Spleen (tissue), 11 donors: ENCODE results near the gene NUDT16L1. TPM values are rescaled to one million over a fixed set of nuclear protein-coding genes. Genes with fewer than 3 reads are reported as not detected.

Source experiments
- DNase-seq: peaks from one replicate; pipeline ENCODE4 v3.0.0-alpha.2; 2020
- H3K27ac ChIP-seq, 8 donors: fragments of 200-600 bp; sonication (generic) in 7 of 8; 1 replicate in 4 of 8; 2 replicates in 4 of 8; pipeline versions ENCODE4 v1.5.0 to v1.8.0; 2016 to 2021; ENCODE audit warnings: inconsistent platforms in 4 of 8, mild to moderate bottlenecking in 4 of 8, moderate library complexity in 1 of 8
- H3K27me3 ChIP-seq, 7 donors: fragments of 200-600 bp; sonication (generic) in 6 of 7; replicated peaks in 1 of 7; 1 replicate in 4 of 7; 2 replicates in 3 of 7; pipeline versions ENCODE4 v1.5.0 to v1.8.0; 2016 to 2021; ENCODE audit warnings: inconsistent platforms in 3 of 7, mild to moderate bottlenecking in 1 of 7
- H3K36me3 ChIP-seq, 6 donors: fragments of 200-600 bp; sonication (generic) in 5 of 6; 1 replicate in 4 of 6; 2 replicates in 2 of 6; pipeline versions ENCODE4 v1.5.0 to v1.8.0; 2016 to 2021; ENCODE audit warnings: inconsistent platforms in 2 of 6
- H3K4me1 ChIP-seq, 6 donors: fragments of 200-600 bp; sonication (generic) in 5 of 6; 1 replicate in 3 of 6; 2 replicates in 3 of 6; pipeline versions ENCODE4 v1.5.0 to v1.8.0; 2016 to 2021; ENCODE audit warnings: inconsistent platforms in 3 of 6
- H3K4me3 ChIP-seq, 8 donors: fragments of 200-600 bp; sonication (generic) in 7 of 8; 1 replicate in 4 of 8; 2 replicates in 4 of 8; pipeline versions ENCODE4 v1.5.0 to v1.8.0; 2016 to 2021; ENCODE audit warnings: inconsistent platforms in 4 of 8, mild to moderate bottlenecking in 4 of 8, moderate library complexity in 2 of 8
- H3K9me3 ChIP-seq, 8 donors: fragments of 200-600 bp; sonication (generic) in 7 of 8; 1 replicate in 4 of 8; 2 replicates in 4 of 8; pipeline versions ENCODE4 v1.5.0 to v1.8.0; 2016 to 2021; ENCODE audit warnings: inconsistent platforms in 4 of 8
- CTCF ChIP-seq, 11 experiments: fragments of 200-600 bp in 7 of 11; fragments of 450-650 bp in 4 of 11; sonication (generic) in 4 of 11; IDR thresholded peaks in 8 of 11; conservative IDR thresholded peaks in 3 of 11; 1 replicate in 7 of 11; 2 replicates in 4 of 11; pipeline versions ENCODE4 v1.4.0 to v1.8.0; 2016 to 2021; ENCODE audit warnings: antibody characterized with exemption in 11 of 11, inconsistent platforms in 4 of 11, mild to moderate bottlenecking in 1 of 11
- POLR2A ChIP-seq, 3 donors: fragments of 450-650 bp; IDR thresholded peaks; one replicate each; pipeline ENCODE4 v1.5.1; 2017; ENCODE audit warnings: antibody characterized with exemption in 3 of 3, mild to moderate bottlenecking in 1 of 3
- POLR2AphosphoS5 ChIP-seq, 3 donors: sonication (generic); formaldehyde crosslinking; IDR thresholded peaks; one replicate each; pipeline ENCODE4 v1.5.1; 2017; ENCODE audit warnings: antibody characterized with exemption in 3 of 3
- WGBS, 5 donors: extraction: QIAGEN DNeasy Blood & Tissue Kit in 3 of 5; methylation state at CpG; one replicate each; pipeline versions ENCODE4 v1.1.5 to v1.1.7; 2013 to 2018; 5-methylcytosine and 5-hydroxymethylcytosine counted together
- intact Hi-C: fragments of 100-400 bp; cut with DNase I; formaldehyde crosslinking; loops from one replicate; pipeline ENCODE4 v1.15.0; 2023; ENCODE audit warnings: low total_unique reads
- polyA plus RNA-seq, 3 donors: library from polyadenylated mRNA; stranded (reverse); fragments of 200-250 nt; gene quantifications; one replicate each; pipeline ENCODE4 v1.2.1, GENCODE V29; 2013
- total RNA-seq, 7 donors: library from RNA; depleted of rRNA in 3 of 7; stranded (reverse); fragments of >200 nt in 3 of 7; fragmentation: NEBNext Ultra II Directional in 4 of 7; extraction: Animal tissue kit (Norgen Biotek cat#: 25700) in 4 of 7; gene quantifications; one replicate each; pipeline versions ENCODE4 v1.1.0 to v1.2.1, GENCODE V29; 2016 to 2021
- donor health status: healthy with polysubstance abuse.
- donor health status: DM: no; HTN: no; CAD: no; lungs with moderate emphysema.
- donor health status: DM: no; HTN: no; CAD: no.
- donor health status: Bipolar disorder and iron deficiency.
- donor health status: healthy.
- donor health status: DM: no; HTN: no; CAD: no.
- donor health status: DM: yes; HTN: yes; CAD: no.

NUDT16L1 gene
- total and polyA plus RNA-seq, 10 donors, result 26.2 to 47.2 (median 29.4) TPM

- Histone ChIP-seq H3K27ac (peak overlapping the region; percentile 51 to 92 (median 88)), H3K27me3 (no peaks in the 10 kb centered on the region), H3K9me3 (no peaks in the 10 kb centered on the region), H3K4me3 (peak overlapping the region in 6 of 8 donors; percentile 16 to 59 (median 28)), H3K36me3 (peaks cover 0 to 97% (median 31%) of the 10 kb centered on the region in 6 donors), H3K4me1 (peaks cover 17 to 96% (median 71%) of the 10 kb centered on the region in 6 donors)
- TF ChIP-seq POLR2AphosphoS5 (IDR thresholded peaks at IDR 0.05) (no peak), CTCF (IDR thresholded peaks at IDR 0.05 in 8 of 11, conservative IDR thresholded peaks at IDR 0.05 in 3 of 11) (no peak)
- WGBS, 5 donors, result 62 to 74% (median 70%) methylated on average over 14 to 20 of the region's 20 CpGs
- intact Hi-C loops, result loop anchor here (5.0 kb wide), 1 partner anchor 52 kb away; no protein-coding TSS in a partner anchor
- DNase-seq, result peak; percentile 79
These were observed 14.1 kb upstream of the NUDT16L1 start for GRCh38 chr16:4679156-4679849.

GRCh38 chr16:4679850-4680636 lies 13.3 kb upstream of the NUDT16L1 start:
- TF ChIP-seq POLR2AphosphoS5 (IDR thresholded peaks at IDR 0.05) (peak; percentile 78 to 89 (median 80)), POLR2A (IDR thresholded peaks at IDR 0.05) (no peak)
- peak; percentile 95 for DNase-seq
- intact Hi-C loops, result loop anchor here (5.0 kb wide), 2 partner anchors 53 to 63 kb away; no protein-coding TSS in a partner anchor
- peaks cover 17 to 97% (median 71%) of the 10 kb centered on the region in 6 donors for H3K4me1 ChIP-seq
- WGBS, 5 donors, result 30 to 70% (median 55%) methylated on average over 44 to 47 of the region's 47 CpGs
- H3K27me3 ChIP-seq, result no peaks in the 10 kb centered on the region
- H3K27ac ChIP-seq, result peak overlapping the region; percentile 51 to 92 (median 88)
- H3K36me3 ChIP-seq, result peaks cover 0 to 100% (median 38%) of the 10 kb centered on the region in 6 donors
- peak overlapping the region in 7 of 8 donors; percentile 16 to 59 (median 27) for H3K4me3 ChIP-seq
- H3K9me3 ChIP-seq, result no peaks in the 10 kb centered on the region

- peaks cover 15 to 89% (median 64%) of the 10 kb centered on the region in 6 donors for H3K4me1 ChIP-seq
These were observed 12.5 kb upstream of the NUDT16L1 start for GRCh38 chr16:4680673-4681470.

More at GRCh38 chr16:4680673-4681470, 12.5 kb upstream of the NUDT16L1 start:
- peak overlapping the region; percentile 51 to 92 (median 88) for H3K27ac ChIP-seq
- intact Hi-C loops, result loop anchor here (5.0 kb wide), 1 partner anchor 64 kb away; no protein-coding TSS in a partner anchor
- H3K9me3 ChIP-seq, result no peaks in the 10 kb centered on the region
- WGBS, 5 donors, result 83 to 89% (median 85%) methylated on average over 18 to 26 of the region's 26 CpGs
- no peak for TF ChIP-seq POLR2AphosphoS5 (IDR thresholded peaks at IDR 0.05)
- TF ChIP-seq CTCF (IDR thresholded peaks at IDR 0.05 in 8 of 11, conservative IDR thresholded peaks at IDR 0.05 in 3 of 11), result no peak
- no peak for TF ChIP-seq POLR2A (IDR thresholded peaks at IDR 0.05)
- no peaks in the 10 kb centered on the region for H3K27me3 ChIP-seq
- DNase-seq, result peak; percentile 77
- peak overlapping the region in 6 of 8 donors; percentile 16 to 59 (median 28) for H3K4me3 ChIP-seq
- peaks cover 0 to 100% (median 46%) of the 10 kb centered on the region in 6 donors for H3K36me3 ChIP-seq
